Sigmoid colon (tissue), 7 donors: ENCODE measurements around the gene OPN3. TPM values are rescaled to one million over a fixed set of nuclear protein-coding genes. Genes with fewer than 3 reads are reported as not detected.

ENCODE experiments used
- DNase-seq: peaks from one replicate; pipeline ENCODE4 v3.0.0-alpha.2; 2019
- H3K27ac ChIP-seq, 4 donors: fragments of 200-600 bp; sonication (generic); one replicate each; pipeline ENCODE4 v1.5.1; 2016 to 2019; ENCODE audit warnings: mild to moderate bottlenecking in 1 of 4
- H3K27me3 ChIP-seq, 3 donors: fragments of 200-600 bp; sonication (generic); one replicate each; pipeline ENCODE4 v1.5.1; 2019; ENCODE audit warnings: mild to moderate bottlenecking in 1 of 3
- H3K36me3 ChIP-seq, 4 donors: fragments of 200-600 bp; sonication (generic); one replicate each; pipeline ENCODE4 v1.5.1; 2016 to 2019
- H3K4me1 ChIP-seq, 4 donors: fragments of 200-600 bp; sonication (generic); one replicate each; pipeline ENCODE4 v1.5.1; 2017 to 2019
- H3K4me3 ChIP-seq, 4 donors: fragments of 200-600 bp; sonication (generic); one replicate each; pipeline ENCODE4 v1.5.1; 2017 to 2019; ENCODE audit warnings: mild to moderate bottlenecking in 2 of 4, moderate library complexity in 1 of 4
- H3K9me3 ChIP-seq, 4 donors: fragments of 200-600 bp in 3 of 4; sonication (generic) in 3 of 4; one replicate each; pipeline versions ENCODE4 v1.5.1 to v1.6.1; 2013 to 2019
- EP300 ChIP-seq, 4 donors: sonication (generic); formaldehyde crosslinking; IDR thresholded peaks; one replicate each; pipeline ENCODE4 v1.6.1; 2017; ENCODE audit warnings: antibody characterized with exemption in 4 of 4
- POLR2A ChIP-seq, 2 donors: fragments of 450-650 bp; IDR thresholded peaks; one replicate each; pipeline ENCODE4 v1.6.1; 2016; ENCODE audit warnings: antibody characterized with exemption in 2 of 2, mild to moderate bottlenecking in 2 of 2, moderate library complexity in 2 of 2
- POLR2AphosphoS5 ChIP-seq, 4 donors: sonication (generic); formaldehyde crosslinking; IDR thresholded peaks; one replicate each; pipeline ENCODE4 v1.6.1; 2017; ENCODE audit warnings: antibody characterized with exemption in 4 of 4
- WGBS, 2 donors: extraction: QIAGEN DNeasy Blood & Tissue Kit; methylation state at CpG; one replicate each; pipeline ENCODE4 v1.1.7; 2013; 5-methylcytosine and 5-hydroxymethylcytosine counted together
- intact Hi-C: fragments of 100-400 bp; cut with DNase I; formaldehyde crosslinking; loops from one replicate; pipeline ENCODE4 v1.15.1; 2023
- polyA plus RNA-seq, 3 donors: library from polyadenylated mRNA; stranded (reverse); fragments of 200-250 nt; gene quantifications; one replicate each; pipeline ENCODE4 v1.2.3, GENCODE V29; 2013
- total RNA-seq, 4 donors: library from RNA; depleted of rRNA; stranded (reverse); fragments of >200 nt; gene quantifications; one replicate each; pipeline ENCODE4 v1.1.0, GENCODE V29; 2016
- TF ChIP-seq, protein P1 (sequence below), 4 experiments: fragments of 450-650 bp in 3 of 4; fragments of 200-600 bp in 1 of 4; IDR thresholded peaks; one replicate each; pipeline ENCODE4 v1.5.1; 2016 to 2019; ENCODE audit warnings: antibody characterized with exemption in 4 of 4, mild to moderate bottlenecking in 3 of 4, moderate library complexity in 2 of 4
- donor health status: healthy with polysubstance abuse.
- donor health status: Bipolar disorder and iron deficiency.
- donor health status: healthy.

Gene OPN3
- total and polyA plus RNA-seq, 7 donors, result 2.5 to 58.9 (median 12.8) TPM

DNA sequence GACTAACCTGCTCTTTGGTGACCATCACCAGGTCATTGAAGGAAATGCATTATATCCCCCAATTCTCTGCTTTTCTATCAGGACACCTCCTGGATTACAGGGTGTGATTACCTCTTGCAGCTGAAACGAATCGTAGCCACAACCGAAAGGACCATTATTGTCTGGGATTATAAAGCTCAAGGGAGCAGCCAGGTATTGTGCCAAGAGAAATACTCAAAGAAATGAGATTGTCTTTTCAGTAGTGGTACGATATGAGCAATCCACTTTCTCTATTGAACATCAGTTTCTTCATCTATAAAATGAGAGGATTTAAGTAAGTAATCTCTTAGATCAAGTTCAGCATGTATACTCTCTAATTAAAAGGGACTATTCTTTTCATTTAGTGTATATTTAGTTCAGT is 39.2 kb upstream of the OPN3 start:
- Histone ChIP-seq H3K4me1 (peaks cover 0 to 3% (median 0%) of the 10 kb centered on the region in 4 donors), H3K27me3 (no peaks in the 10 kb centered on the region), H3K36me3 (no peaks in the 10 kb centered on the region), H3K4me3 (no peak overlapping the region), H3K9me3 (no peaks in the 10 kb centered on the region), H3K27ac (no peak overlapping the region)
- no peak for DNase-seq
- TF ChIP-seq, protein P1, sequence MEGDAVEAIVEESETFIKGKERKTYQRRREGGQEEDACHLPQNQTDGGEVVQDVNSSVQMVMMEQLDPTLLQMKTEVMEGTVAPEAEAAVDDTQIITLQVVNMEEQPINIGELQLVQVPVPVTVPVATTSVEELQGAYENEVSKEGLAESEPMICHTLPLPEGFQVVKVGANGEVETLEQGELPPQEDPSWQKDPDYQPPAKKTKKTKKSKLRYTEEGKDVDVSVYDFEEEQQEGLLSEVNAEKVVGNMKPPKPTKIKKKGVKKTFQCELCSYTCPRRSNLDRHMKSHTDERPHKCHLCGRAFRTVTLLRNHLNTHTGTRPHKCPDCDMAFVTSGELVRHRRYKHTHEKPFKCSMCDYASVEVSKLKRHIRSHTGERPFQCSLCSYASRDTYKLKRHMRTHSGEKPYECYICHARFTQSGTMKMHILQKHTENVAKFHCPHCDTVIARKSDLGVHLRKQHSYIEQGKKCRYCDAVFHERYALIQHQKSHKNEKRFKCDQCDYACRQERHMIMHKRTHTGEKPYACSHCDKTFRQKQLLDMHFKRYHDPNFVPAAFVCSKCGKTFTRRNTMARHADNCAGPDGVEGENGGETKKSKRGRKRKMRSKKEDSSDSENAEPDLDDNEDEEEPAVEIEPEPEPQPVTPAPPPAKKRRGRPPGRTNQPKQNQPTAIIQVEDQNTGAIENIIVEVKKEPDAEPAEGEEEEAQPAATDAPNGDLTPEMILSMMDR (IDR thresholded peaks at IDR 0.05), result no peak
- no peak for TF ChIP-seq EP300 (IDR thresholded peaks at IDR 0.05)
- no peak for TF ChIP-seq POLR2AphosphoS5 (IDR thresholded peaks at IDR 0.05)
- TF ChIP-seq POLR2A (IDR thresholded peaks at IDR 0.05), result no peak
- WGBS, 2 donors, result 32 to 87% methylated on average over 4 of the region's 4 CpGs
- intact Hi-C loops, result no loop called here

DNA sequence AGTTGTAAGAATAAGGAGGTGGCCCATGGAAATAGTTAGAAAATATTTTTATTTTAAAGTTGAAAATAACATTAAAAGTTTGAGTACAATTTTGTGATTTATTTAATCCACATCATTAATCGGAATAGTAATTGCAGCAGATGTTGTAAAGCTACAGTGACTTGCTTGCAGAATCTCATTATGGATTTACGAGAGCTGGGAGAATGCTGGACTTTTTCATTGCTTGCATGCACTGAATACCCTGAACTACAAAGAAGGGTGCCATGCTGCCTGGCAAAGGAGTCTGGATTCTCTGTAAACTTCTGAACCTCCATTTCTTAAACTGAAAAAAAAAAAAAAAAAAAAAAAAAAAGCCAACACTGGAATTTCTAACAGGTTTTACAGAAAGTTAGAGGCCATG is 38.4 kb upstream of the OPN3 start:
- no peak for TF ChIP-seq POLR2A (IDR thresholded peaks at IDR 0.05)
- TF ChIP-seq, protein P1 (IDR thresholded peaks at IDR 0.05), result no peak
- TF ChIP-seq POLR2AphosphoS5 (IDR thresholded peaks at IDR 0.05), result no peak
- no peak for TF ChIP-seq EP300 (IDR thresholded peaks at IDR 0.05)
- intact Hi-C loops, result no loop called here
- Histone ChIP-seq H3K9me3 (no peaks in the 10 kb centered on the region), H3K27ac (no peak overlapping the region), H3K36me3 (no peaks in the 10 kb centered on the region), H3K4me1 (peaks cover 0 to 3% (median 0%) of the 10 kb centered on the region in 4 donors), H3K4me3 (no peak overlapping the region), H3K27me3 (no peaks in the 10 kb centered on the region)
- DNase-seq, result no peak
- 60 to 79% methylated on average over 2 of the region's 2 CpGs for WGBS, 2 donors

- intact Hi-C loops, result no loop called here
- Histone ChIP-seq H3K27ac (no peak overlapping the region), H3K36me3 (no peaks in the 10 kb centered on the region), H3K27me3 (no peaks in the 10 kb centered on the region), H3K4me1 (peaks cover 0 to 3% (median 0%) of the 10 kb centered on the region in 4 donors), H3K4me3 (no peak overlapping the region), H3K9me3 (no peaks in the 10 kb centered on the region)
- no peak for DNase-seq
- WGBS, 2 donors, result 55 to 74% methylated on average over 5 of the region's 5 CpGs
- no peak for TF ChIP-seq POLR2A (IDR thresholded peaks at IDR 0.05)
- TF ChIP-seq, protein P1 (IDR thresholded peaks at IDR 0.05), result no peak
- TF ChIP-seq POLR2AphosphoS5 (IDR thresholded peaks at IDR 0.05), result no peak
- TF ChIP-seq EP300 (IDR thresholded peaks at IDR 0.05), result no peak
Measured at GRCh38 chr1:241677201-241677600, 37.0 kb upstream of the OPN3 start.

DNA sequence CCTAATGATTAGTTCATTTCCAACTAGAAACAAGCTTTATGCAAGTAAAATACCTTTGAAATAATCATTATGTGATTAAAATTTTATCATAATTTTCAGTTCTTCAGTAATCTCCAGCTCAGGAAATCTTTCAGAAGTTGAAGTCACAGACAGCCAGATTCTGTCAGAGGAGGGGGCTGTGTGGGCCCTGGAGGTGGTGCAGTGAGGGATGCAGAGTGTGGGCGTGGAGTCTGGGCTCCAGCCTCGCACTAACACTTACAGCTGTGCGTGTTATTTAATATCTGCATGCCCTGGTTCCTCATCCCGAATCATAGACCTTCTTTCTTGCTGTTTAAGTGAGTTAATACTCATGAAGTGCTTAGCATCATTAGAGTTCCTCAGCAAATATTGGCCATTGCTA is 35.8 kb upstream of the OPN3 start:
- Histone ChIP-seq H3K4me3 (no peak overlapping the region), H3K27me3 (no peaks in the 10 kb centered on the region), H3K36me3 (no peaks in the 10 kb centered on the region), H3K27ac (no peak overlapping the region), H3K9me3 (no peaks in the 10 kb centered on the region), H3K4me1 (peaks cover 0 to 3% (median 0%) of the 10 kb centered on the region in 4 donors)
- no peak for DNase-seq
- TF ChIP-seq EP300 (IDR thresholded peaks at IDR 0.05) (no peak), POLR2AphosphoS5 (IDR thresholded peaks at IDR 0.05) (no peak), POLR2A (IDR thresholded peaks at IDR 0.05) (no peak)
- TF ChIP-seq, protein P1 (IDR thresholded peaks at IDR 0.05), result no peak
- WGBS, 2 donors, result 72 to 77% methylated on average over 4 of the region's 4 CpGs
- intact Hi-C loops, result no loop called here

DNA sequence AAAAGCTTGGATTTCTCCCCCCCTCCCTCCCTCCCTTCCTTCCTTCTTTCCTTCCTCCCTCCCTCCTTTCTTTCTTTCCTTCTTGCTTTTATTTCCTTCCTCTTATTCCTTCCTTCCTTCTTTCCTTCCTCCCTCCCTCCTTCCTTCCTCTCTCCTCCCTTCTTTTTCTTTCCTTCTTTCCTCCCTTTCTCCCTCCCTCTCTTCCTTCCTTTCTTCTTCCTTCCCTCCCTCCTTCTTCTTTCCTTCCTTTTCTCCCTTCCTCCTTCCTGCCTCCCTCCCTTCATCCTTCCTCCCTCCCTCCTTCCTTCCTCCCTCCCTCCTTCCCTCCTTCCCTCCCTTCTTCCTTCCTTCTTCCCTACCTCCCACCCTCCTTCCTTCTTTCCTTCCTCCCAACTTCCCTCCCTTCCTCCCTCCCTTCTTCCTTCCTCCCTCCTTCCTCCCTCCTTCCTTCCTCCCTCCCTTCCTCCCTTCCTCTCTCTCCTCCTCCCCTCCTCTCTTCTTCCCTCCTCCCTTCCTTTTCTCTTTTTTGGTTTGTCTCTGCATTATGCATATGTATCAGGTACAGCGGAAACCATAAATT is 34.7 kb upstream of the OPN3 start:
- Histone ChIP-seq H3K36me3 (no peaks in the 10 kb centered on the region), H3K4me3 (no peak overlapping the region), H3K27ac (no peak overlapping the region), H3K4me1 (peaks cover 0 to 3% (median 0%) of the 10 kb centered on the region in 4 donors), H3K27me3 (no peaks in the 10 kb centered on the region), H3K9me3 (no peaks in the 10 kb centered on the region)
- no peak for DNase-seq
- TF ChIP-seq, protein P1 (IDR thresholded peaks at IDR 0.05), result no peak
- no peak for TF ChIP-seq EP300 (IDR thresholded peaks at IDR 0.05)
- WGBS, 2 donors, result 96 to 98% methylated on average over 1 of the region's 1 CpG
- intact Hi-C loops, result no loop called here
